GM21723 (cell line): ENCODE data around the gene TNNI3K.
A peak's percentile ranks its signal among the peaks of the same experiment; 100 is the strongest.

Experiments used
- ATAC-seq: cut with Tn5 transposase; IDR thresholded peaks from one replicate; pipeline ENCODE4 v1.9.1; 2021; ENCODE audit warnings: mild to moderate bottlenecking, moderate library complexity; ENCODE audit not compliant: unreplicated experiment

The TNNI3K gene

DNA sequence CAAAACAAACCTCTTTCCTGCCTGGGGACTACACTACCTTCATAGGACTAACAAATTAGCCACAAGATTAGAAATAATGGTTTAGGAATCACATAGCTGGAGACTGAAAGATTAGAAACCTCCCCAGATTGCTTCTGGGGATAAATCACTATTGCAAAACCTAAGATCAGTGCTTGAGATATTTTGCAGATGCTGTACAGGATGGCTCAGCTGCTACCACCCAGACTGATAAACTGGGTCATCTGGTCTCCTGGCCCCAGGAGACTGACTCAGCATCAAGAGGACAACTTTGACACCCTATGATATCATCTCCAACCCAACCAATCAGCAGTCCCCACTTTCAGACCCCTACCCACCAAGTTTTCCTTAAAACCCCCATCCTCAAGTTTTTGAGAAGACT is 140.2 kb downstream of the TNNI3K start:
- no peak for ATAC-seq

DNA sequence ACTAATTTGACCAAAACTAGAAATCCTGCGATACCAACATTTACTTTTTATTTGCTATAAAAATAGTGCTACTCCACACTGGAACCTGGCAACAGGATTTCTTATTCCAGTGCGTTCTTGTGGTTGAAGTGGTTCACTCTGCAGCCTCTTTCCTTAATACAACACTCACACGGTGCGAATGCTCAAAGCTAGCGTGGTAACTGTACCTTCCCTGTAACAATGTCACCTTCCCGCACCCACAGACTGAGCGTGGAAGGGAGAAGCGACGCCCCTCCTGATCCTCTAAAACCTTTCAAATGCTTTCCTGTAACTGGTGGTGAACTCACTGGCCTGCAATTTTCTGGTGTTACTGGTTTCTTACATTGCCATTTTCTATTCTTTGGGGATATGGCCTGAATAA is 145.1 kb downstream of the TNNI3K start:
- no peak for ATAC-seq

DNA sequence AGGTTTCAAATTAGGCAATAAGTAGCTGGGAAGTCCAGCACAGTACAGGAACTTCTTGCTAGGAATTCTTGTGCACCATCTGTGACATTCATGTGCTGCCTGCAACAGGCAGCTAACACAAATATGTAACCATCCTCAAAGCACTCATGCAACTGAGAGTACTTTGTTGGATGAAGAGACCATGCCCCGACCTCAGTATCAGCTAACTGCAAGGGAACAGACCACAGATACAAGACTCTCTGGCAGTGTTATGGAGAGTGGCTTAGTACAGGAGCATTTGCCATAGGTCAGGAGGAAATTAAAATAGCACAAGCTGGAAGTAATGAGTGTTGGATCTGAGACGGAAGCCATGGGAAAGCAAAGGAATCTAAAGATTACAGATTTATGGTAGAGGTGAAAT is 153.7 kb downstream of the TNNI3K start:
- no peak for ATAC-seq

DNA sequence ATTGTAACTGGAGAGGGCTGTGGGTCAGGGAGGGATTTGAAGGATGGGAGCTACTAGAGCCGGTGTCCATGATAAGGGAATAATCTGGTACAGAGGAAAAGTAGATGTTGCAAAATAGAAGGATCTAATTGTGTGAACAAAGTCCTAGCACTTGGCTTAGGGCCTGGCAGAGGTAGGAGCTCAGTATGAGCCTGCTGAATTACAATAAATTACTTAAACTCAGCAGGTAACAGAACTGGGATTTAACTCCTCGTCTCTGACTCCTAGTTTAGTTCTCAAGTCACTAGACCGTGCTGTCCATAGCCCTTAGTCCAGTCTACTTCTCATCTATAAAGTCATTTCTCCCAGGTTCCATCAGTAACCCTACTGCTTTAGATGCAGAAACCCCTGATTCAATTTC is 157.0 kb downstream of the TNNI3K start:
- ATAC-seq, result no peak

DNA sequence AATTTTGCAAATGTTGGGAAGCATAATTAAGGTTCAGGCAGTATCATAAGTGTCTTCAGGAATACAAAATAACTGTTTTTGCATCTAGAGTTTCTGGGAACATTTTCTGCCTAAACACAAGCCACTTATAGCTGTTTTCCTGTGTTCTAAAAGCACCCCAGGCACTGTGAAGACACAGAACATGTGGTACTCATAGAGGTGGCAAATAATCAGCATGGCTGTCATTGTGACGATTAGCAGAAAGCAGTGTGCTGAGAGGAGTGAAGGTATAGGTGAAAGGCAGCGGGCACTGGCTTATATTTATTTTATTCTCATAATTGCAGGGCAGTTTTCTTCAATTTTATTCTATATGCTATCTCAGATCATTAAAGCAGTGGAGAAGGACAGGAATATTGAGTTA is 157.7 kb downstream of the TNNI3K start:
- no peak for ATAC-seq

DNA sequence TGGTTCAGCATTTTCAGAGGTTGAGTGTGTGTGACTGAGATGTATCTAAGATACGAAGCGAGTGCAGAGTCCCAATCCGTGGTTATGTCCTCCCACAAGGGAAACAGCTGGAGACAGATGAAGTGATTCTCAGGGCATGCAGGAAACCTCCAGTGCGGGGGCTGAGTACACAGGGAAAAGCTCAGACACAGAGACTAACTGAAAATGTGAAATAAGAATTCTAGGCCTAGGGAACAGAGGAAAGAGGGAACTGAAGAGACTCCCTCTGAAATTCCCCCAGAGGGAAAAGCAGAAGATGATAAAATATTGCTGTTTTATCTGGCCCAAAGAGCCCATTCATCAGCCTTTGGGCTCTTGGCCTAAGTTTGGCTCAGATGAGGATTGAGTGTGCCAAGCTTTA is 160.4 kb downstream of the TNNI3K start:
- no peak for ATAC-seq

DNA sequence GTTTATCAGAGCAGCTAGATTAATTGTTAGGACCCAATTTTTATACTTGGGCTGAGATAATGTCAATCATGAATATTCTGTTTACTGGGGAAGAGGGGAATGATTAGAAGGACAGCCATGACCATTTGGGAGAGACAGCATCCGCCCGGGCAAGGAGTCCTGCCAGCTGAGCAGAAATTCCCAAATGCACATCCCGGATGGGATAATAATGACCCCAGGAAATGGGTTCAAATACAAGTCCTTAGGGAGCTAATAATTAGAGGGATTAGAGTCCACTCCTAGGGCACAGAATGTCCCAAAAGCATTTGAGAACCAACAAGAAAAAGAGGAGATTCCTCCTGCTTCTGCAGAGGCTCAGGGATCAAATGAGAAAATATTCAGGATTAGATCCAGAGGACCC is 161.3 kb downstream of the TNNI3K start:
- no peak for ATAC-seq

DNA sequence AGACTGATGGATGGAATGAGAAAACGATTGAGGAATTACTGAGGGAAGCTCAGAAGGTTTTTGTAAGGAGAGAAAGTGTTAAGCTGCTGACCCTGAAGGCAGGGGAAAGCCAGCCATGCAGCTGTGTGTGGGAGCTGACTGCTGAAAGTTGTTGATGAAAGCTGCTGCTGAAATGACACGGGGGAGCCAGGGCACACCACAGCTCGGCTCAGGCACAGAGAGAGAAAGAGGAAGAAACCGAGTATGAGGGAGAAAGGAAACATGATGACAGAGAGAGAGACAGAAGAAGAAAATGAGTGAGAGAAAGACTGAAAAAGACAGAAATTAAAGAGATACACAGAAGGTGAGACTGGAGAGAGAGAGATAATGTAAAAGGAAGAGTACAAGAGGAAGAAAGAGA is 161.7 kb downstream of the TNNI3K start:
- peak; percentile 59 for ATAC-seq

DNA sequence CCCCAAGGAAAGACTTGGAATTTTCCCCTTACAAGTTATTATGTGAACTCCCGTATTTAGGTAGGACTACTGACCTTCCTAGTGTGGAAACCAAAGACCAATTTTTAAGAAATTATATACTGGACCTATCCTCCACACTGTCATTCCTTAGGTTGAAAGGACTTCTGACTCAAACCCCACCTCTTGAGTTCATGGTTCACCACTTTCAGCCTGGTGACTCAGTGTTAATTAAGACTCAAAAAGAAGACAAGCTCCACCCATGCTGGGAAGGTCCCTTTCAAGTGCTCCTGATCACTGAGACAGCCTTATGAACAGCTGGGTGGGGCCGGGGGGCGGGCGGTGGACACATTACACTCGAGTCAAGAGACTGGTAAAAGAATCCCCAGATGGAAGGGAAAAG is 164.1 kb downstream of the TNNI3K start:
- ATAC-seq, result peak; percentile 68

DNA sequence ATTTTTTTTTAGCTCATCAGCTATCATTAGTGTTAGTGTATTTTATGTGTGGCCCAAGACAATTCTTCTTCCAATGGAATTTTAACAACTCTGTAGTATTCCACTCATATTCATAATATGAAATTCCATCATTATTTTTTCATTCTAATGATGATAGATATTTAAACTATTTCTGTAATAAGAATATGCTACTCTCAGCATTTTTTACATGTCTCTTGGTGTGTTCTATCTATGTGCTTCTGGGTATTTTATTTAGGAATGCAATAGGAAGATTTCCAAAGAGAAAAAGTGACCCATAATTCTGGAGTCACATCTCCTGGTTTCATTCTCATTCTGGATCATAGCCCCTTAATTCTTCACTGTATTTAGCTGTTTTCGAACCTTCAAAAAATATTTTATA is 167.7 kb downstream of the TNNI3K start:
- ATAC-seq, result no peak

DNA sequence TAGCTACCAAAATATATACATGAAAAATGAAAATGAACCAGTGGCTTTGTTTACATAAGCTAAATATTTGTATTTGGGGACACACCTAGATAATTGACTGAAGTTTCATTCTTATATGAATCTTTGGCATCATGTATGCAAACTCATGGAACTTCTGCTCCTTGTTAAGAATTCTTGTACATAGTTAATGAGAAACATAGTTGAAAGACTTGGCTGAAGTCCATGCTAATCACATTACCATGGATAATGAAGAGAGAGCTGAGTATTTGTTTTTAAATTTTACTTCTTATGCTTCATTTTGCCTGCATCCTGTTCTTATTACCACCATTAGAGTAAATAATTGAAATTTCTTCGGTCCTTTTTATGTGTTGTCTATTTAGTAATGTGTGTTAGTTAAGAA is 168.4 kb downstream of the TNNI3K start:
- ATAC-seq, result no peak

DNA sequence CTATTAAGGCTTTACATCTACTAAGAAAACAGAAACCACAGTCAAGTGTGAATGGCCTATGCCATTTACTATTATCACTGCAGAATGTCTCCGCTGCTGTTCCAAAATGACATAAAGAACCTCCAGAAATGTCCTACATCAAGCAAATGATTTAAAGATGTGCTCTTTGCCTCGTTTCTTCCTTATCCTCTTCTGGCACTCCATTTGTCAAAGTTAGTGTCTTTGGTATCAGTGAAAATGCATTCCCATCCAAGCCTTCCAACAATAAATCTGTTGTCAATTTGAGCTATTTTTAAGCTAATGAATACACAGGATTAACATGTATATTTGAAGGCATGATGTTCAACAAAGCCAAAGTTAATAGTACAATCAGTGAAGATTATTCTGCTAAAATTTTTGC is 171.6 kb downstream of the TNNI3K start:
- ATAC-seq, result no peak

DNA sequence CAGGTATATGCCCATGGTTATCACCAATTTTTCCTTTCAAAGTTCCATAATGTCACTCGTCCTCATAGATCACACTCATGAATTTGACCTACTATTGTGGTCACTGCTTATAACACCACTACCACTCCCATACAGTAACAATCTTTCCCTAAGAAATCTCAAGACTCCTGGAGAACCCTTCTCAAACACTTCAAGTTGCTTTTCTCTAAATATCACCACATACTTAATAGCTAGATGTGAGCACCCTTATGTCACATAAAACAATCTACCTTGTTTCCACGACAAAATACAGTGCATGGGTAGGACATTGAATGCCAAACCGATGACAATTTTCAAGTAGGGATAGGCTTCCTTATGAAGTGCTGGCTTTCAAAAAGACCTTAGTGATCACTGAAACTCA is 172.7 kb downstream of the TNNI3K start:
- no peak for ATAC-seq

DNA sequence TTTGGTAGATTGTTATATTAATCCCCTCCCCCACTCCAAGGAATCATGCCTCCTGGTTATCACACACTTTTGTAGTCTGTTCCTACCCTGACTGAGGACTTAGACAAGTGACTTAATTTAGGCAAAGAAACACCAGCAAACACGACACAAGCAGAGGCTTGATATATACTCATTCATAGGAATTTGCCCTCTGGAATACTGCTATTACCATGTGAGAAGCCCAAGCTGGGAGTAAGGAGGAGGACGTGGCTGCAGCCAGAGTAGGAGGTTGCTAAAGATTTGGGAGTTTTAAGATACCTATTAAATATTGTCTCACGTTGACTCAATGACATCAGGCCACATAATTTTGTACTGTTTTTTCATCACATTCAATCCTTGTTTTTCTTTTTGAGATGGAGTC is 177.1 kb downstream of the TNNI3K start:
- ATAC-seq, result no peak

DNA sequence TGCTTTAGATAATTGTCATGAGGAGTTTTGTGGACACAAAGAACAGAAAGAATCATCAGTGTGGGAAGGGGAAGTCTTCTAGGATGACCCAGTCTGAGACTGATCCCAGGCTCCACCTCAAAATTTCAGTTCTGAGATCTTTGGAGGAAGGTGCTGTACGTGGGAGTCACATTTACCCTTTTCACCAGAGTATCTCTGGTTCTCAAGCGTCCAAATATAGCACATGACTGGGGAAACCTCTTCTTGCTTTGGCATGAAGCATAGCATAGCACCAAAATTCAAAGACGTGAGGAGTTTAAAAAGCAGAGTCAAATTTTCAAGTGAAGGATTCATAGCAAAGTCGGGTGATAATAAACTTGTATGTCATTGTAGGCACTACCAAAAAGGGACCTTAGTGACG is 180.7 kb downstream of the TNNI3K start:
- ATAC-seq, result no peak

DNA sequence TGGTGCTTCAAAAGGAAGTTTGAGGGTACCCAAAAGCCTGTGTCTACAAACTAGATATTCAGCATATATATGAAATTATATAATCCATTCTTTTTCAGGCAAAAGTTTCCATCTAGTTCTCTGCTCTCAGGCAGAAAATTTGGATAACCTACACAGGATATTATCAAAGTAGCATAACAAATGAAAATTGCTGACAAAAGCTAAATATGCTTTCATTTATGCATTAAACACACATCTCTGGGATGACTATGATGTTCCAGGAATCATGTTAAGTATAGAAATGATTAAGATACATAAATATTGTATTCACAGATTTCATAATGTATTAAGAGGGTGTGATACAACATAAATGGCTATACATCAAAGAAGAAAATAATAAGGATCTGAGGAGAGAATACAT is 184.4 kb downstream of the TNNI3K start:
- no peak for ATAC-seq

DNA sequence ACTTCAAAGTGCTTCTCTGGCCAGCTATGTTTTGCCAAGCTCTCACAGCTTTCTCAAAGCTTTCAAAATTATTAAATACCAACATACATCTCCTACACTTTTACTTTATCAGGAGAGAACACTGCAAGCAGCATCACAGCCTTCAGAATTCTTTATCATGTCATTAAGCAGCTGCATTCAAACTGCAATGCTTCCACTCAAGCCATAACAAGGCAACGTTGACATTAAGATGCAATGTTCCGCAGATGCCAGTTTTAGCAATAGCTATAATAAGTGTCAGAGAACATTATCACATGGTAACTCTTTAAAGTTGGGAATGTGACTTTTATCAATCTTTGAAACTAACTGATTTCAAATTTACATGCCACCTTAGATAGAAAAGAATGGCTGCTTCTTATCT is 185.3 kb downstream of the TNNI3K start:
- no peak for ATAC-seq

DNA sequence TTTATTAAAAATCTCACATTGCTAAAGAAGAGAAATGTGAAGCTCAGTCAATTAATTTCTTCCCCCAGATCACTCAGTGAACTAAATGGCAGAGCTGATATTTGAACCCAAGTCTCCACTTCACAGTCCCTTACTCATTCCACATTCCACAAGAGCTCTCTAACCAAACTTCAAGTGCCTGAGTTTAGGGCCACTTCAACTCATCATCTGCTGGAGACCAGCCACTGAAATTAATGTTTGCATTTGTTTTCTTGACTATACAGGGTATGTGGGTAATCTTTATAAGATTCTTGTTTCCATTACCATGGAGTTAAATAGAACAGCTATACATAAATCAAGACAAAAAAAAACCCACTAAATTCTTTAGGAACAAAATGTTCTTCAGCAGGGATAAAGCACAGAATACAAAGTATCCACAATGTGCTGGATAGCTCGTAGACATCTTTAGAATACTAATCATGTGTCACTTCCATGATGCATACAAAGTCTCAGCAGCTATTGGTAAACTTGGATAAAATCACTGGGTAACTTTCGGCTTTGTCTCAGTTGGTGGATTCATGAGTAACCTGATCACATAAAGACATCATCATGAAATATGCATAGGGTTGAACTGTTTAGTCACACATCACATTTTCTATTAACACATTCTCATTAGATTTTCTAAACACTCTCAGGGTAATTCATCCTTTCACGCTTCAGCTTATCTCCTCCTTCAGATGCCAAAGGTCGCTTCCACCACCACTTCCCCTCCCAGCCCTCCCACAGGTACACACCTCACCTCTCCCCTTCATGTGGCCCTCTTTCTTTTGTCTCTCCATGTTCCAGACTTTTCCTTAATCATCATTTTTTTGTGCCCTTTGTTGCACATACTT is 187.5 kb downstream of the TNNI3K start:
- ATAC-seq, result no peak

DNA sequence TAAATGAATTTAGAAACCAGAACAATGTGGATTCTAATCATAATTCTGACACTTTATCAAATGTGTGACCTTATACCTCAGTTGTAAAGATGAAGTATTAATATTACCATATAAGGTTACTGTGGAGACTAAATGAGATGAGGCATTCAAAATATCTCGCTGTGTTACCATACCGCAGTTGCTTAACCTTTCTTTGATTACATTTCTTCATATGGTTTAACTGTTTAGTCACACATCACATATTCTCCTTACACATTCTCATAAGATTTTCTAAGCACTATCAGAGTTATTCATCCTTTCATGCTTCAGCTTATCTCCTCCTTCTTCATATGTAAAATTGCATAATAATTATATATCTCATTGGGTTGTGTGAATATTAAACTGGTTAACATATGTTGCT is 188.3 kb downstream of the TNNI3K start:
- ATAC-seq, result no peak

DNA sequence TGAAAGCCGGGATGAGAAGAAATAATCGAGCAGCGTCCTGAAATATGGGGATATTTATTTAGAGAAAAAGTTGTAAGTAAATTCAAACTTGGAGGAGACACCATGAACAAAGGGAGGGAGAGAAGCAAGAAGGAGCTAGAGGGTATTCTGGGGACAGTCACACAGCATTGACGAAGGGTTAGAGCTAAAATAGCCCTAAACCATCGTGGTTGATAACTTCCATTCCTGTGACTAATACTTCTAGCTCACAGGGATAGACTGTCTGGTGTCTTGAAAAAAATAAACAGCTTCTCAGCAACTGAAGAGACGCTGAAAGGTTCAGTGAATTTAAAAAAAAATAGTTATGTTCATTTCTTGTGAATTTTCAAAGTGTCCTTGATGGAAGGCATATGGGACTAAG is 190.5 kb downstream of the TNNI3K start:
- ATAC-seq, result no peak

DNA sequence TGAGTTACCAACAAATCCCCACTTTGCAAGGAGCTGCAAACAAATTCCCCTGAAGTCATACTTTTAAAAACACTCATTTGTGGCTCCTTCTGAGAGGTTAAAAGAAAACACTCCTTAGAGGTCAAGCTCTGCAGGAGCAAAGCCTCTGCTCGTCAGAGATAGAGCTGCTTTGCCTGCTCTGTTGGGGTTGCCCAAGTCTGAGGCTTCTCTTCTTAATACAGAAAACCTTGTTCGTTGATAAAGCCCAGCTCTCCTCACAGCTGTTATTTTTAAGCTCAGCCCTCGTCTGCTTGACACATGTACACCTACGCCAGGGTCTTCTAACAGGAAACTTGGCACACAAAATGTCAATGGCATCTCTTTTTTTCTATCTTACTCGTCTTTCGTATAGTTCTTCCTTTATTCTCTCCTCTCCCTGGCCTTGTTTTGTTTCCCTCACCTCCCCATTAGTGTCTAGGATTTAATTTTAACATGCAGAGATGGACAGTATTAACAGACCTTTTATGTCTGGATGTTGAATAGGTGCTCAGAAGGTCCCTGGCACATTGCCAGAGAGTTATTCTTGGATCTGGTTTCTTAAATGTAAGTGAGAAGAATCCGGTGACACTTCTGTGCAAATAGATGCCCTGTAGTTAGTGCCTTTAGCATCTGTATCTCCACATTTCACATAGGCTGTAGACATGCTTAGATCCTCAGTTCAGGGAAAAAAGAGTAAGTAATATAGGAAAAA is 191.2 kb downstream of the TNNI3K start:
- ATAC-seq, result no peak

DNA sequence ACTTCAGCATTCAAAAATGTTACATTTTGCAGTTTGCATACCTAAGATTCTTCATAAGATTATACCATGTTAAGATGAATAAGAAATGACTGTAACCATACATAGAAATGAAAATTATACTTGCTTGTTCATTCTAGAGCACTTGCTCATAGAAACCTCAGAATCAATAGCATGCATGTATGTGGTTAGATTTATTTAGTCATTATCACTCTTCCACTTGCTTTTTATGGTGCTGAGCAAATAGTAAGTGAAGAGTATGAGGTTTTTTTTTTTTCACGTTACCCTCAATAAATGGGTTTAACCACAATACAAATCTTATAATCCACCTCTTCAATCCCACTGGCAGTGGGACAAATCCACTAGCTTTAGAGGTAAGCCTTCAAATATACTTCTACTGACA is 192.5 kb downstream of the TNNI3K start:
- ATAC-seq, result no peak
